Epithelial cell of prostate (primary cell): ENCODE measurements around the gene COPZ1.
"Not testable (repeated sequence)": the region's sequence is repeated elsewhere in the genome, so short reads cannot be mapped to it uniquely, and the experiment has no call there.

ENCODE experiments used
- DNase-seq: peaks from one replicate; pipeline ENCODE4 v3.0.0-alpha.2; 2011; ENCODE audit warnings: low read depth, low spot score
- H3K27ac ChIP-seq: fragments of 450-650 bp; 2 replicates; pipeline ENCODE4 v1.5.1; 2017; ENCODE audit warnings: mild to moderate bottlenecking

COPZ1 gene

GRCh38 chr12:54324617-54325441, at the start of gene COPZ1:
TSS of gene COPZ1 (plus strand) at chr12:54325131. CDS start at chr12:54325164, 33 bp downstream.
- H3K27ac ChIP-seq = peak within 1 kb of the TSS; percentile 70
- peak; percentile 98 for DNase-seq

- no peak overlapping the region for H3K27ac ChIP-seq
- DNase-seq = no peak
Measured at GRCh38 chr12:54276368-54276767, 48.6 kb upstream of the COPZ1 start.

GRCh38 chr12:54277823-54278276, 47.1 kb upstream of the COPZ1 start:
- H3K27ac ChIP-seq = peak overlapping the region; percentile 87
- DNase-seq = no peak

- no peak for DNase-seq
- H3K27ac ChIP-seq = peak overlapping the region; percentile 87
Measured at GRCh38 chr12:54279227-54279631, 45.7 kb upstream of the COPZ1 start.

GRCh38 chr12:54279632-54280467, 45.1 kb upstream of the COPZ1 start, which contains the start of gene CBX5:
TSS of gene CBX5 (minus strand) at chr12:54280122. CDS start at chr12:54257650, 22,472 bp downstream.
- DNase-seq = peak; percentile 99
- H3K27ac ChIP-seq = peak within 1 kb of the TSS; percentile 87

GRCh38 chr12:54280468-54281260, 44.3 kb upstream of the COPZ1 start, which contains the start of gene HNRNPA1:
TSS of gene HNRNPA1 (plus strand) at chr12:54280726. CDS start at chr12:54280808, 82 bp downstream.
- peak within 1 kb of the TSS; percentile 87 for H3K27ac ChIP-seq
- DNase-seq = peak; percentile 99

- not testable (repeated sequence) for DNase-seq
- H3K27ac ChIP-seq = peak overlapping the region; percentile 87
Measured at GRCh38 chr12:54281261-54281638, 43.7 kb upstream of the COPZ1 start.

GRCh38 chr12:54281694-54282093, 43.2 kb upstream of the COPZ1 start:
- DNase-seq = not testable (repeated sequence)
- peak overlapping the region; percentile 87 for H3K27ac ChIP-seq

GRCh38 chr12:54282949-54283593, 41.9 kb upstream of the COPZ1 start:
- no peak for DNase-seq
- peak overlapping the region; percentile 87 for H3K27ac ChIP-seq

- H3K27ac ChIP-seq = peak overlapping the region; percentile 87
- DNase-seq = not testable (repeated sequence)
Measured at GRCh38 chr12:54284070-54284780, 40.7 kb upstream of the COPZ1 start.

GRCh38 chr12:54285150-54286041, 39.5 kb upstream of the COPZ1 start:
- no peak for DNase-seq

GRCh38 chr12:54286042-54287030, 38.6 kb upstream of the COPZ1 start:
- H3K27ac ChIP-seq = peak overlapping the region; percentile 87
- DNase-seq = peak; percentile 26

More at GRCh38 chr12:54285150-54286041, 39.5 kb upstream of the COPZ1 start:
- peak overlapping the region; percentile 87 for H3K27ac ChIP-seq

GRCh38 chr12:54287261-54288157, 37.4 kb upstream of the COPZ1 start:
- peak overlapping the region; percentile 16 for H3K27ac ChIP-seq
- DNase-seq = no peak

GRCh38 chr12:54292083-54292930, 32.6 kb upstream of the COPZ1 start:
- H3K27ac ChIP-seq = no peak overlapping the region
- DNase-seq = no peak

- H3K27ac ChIP-seq = no peak overlapping the region
- DNase-seq = no peak
Measured at GRCh38 chr12:54292931-54293241, 32.0 kb upstream of the COPZ1 start.
